ENCODE measurements around the gene MCRS1. TPM values are rescaled to one million over a fixed set of nuclear protein-coding genes. Genes with fewer than 3 reads are reported as not detected.

Gene MCRS1
- total RNA-seq (ENCODE audit: low replicate concordance), result 53.7 and 56.0 TPM in 2 replicates

GRCh38 chr12:49567611-49568441 lies at the start of gene MCRS1:
Gene MCRS1 (minus strand): TSS chr12:49568142. CDS start chr12:49566731, 1,411 bp downstream.

GRCh38 chr12:49605539-49605938 lies 37.6 kb upstream of the MCRS1 start, which contains the start of gene FAM186B:
Gene FAM186B (minus strand): TSS chr12:49605639. CDS start chr12:49605477, 162 bp downstream.

GRCh38 chr12:49538510-49539403 lies 29.2 kb downstream of the MCRS1 start, which contains the start of gene KCNH3:
Gene KCNH3 (plus strand): TSS chr12:49539030. CDS start chr12:49539417, 387 bp downstream.

Other genes with a start within 250 kb of the MCRS1 start
- gene TROAP, start 244.9 kb downstream of the MCRS1 start, total RNA-seq (ENCODE audit: low replicate concordance), result 0.12 and 6.1 TPM in 2 replicates
- 0.45 TPM in 1 of 2 replicates, not detected in the other for gene C1QL4, start 231.0 kb downstream of the MCRS1 start, total RNA-seq (ENCODE audit: low replicate concordance)
- gene DNAJC22, start 221.3 kb downstream of the MCRS1 start, total RNA-seq (ENCODE audit: low replicate concordance), result under 0.01 and 5.9 TPM in 2 replicates
- gene SPATS2, start 200.7 kb downstream of the MCRS1 start, total RNA-seq (ENCODE audit: low replicate concordance), result 14.4 and 48.0 TPM in 2 replicates
- 0.23 and 0.30 TPM in 2 replicates for gene KCNH3, start 29.1 kb downstream of the MCRS1 start, total RNA-seq (ENCODE audit: low replicate concordance)
- 0.12 and 0.23 TPM in 2 replicates for gene FAM186B, start 37.5 kb upstream of the MCRS1 start, total RNA-seq (ENCODE audit: low replicate concordance)
- 11.9 and 17.6 TPM in 2 replicates for gene PRPF40B, start 55.4 kb upstream of the MCRS1 start, total RNA-seq (ENCODE audit: low replicate concordance)
- 17.2 and 46.4 TPM in 2 replicates for gene FMNL3, start 139.3 kb upstream of the MCRS1 start, total RNA-seq (ENCODE audit: low replicate concordance)
- 238 and 243 TPM in 2 replicates for gene TMBIM6, start 173.4 kb upstream of the MCRS1 start, total RNA-seq (ENCODE audit: low replicate concordance)

Measured in smooth muscle cell of the coronary artery (primary cell).